ENCODE data around the gene CDKN1A.

The CDKN1A gene

DNA sequence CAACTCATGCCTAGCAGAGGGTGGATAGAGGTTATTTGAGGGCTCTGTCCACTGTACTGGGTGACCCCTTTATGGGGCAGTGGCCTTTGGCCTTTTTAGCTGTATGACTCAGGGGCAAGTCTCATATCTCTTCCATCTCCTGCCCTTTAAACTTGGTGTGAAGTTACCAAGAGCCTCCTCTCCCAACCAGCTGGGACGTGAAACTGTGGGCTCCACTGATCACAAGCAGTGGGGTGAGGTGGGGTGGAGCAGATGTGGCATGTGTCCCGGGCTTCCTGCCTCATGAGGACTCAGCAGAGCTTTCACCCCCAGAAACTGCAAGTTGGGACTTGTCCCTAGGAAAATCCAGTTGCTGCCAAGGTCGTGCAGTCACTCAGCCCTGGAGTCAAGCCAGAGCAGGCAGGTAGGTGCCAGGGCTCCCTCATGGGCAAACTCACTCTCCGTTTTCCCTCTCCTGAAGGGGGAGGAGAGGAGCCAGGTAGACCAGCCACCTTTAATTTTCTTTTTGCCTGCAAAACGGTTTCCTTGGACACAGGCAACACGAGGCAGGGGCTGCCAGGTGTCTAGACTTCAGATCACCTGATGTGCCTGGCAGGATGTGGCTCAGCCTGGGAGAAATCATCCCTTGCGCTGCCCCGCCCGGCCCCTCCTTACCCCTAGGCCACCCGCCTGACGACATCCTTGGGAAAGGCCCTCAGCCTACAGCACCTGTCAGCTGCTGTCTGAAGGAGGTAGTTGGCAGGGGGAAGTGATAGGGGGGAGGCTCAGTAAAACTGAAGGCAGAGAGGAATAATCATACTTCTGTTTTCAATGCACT lies 4.0 kb downstream of the CDKN1A start:
- TF ChIP-seq, protein P1, sequence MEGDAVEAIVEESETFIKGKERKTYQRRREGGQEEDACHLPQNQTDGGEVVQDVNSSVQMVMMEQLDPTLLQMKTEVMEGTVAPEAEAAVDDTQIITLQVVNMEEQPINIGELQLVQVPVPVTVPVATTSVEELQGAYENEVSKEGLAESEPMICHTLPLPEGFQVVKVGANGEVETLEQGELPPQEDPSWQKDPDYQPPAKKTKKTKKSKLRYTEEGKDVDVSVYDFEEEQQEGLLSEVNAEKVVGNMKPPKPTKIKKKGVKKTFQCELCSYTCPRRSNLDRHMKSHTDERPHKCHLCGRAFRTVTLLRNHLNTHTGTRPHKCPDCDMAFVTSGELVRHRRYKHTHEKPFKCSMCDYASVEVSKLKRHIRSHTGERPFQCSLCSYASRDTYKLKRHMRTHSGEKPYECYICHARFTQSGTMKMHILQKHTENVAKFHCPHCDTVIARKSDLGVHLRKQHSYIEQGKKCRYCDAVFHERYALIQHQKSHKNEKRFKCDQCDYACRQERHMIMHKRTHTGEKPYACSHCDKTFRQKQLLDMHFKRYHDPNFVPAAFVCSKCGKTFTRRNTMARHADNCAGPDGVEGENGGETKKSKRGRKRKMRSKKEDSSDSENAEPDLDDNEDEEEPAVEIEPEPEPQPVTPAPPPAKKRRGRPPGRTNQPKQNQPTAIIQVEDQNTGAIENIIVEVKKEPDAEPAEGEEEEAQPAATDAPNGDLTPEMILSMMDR (IDR thresholded peaks at IDR 0.05; ENCODE audit: low read depth, low read length, missing control alignments) = no peak
- H3K4me3 ChIP-seq (ENCODE audit: low read depth, low read length) = peak overlapping the region; percentile 98
- in situ Hi-C loops (cut with HindIII; ENCODE audit: low sequenced_read_pairs) = loop anchor here (5.0 kb wide), 1 partner anchor 55 kb away; no protein-coding TSS in a partner anchor
- no peak for DNase-seq (ENCODE audit: low read depth)

DNA sequence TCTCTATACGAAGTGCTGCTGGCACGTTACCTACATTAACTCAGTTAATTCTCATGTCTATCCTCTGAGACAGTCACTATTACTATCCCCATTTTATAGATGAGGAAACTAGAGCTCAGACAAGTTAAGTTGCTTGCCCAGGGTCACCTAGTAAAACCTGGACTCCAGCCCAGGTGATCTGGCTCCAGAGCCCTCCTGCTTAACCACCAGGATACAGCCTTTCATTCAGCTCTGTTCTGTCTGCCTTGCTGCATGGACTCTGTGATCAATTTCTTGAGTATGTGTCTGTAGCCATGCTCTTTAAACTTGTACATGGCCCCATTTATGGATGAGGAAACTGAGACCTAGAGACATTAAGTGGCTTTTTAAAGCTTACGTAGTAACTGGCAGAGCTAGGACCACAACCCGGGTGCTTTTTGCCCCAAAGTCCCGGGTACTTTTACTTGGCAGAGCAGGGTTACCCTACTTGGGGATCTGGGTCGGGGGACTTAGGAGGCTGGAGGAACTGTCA lies 4.7 kb downstream of the CDKN1A start:
- in situ Hi-C loops (cut with HindIII; ENCODE audit: low sequenced_read_pairs) = loop anchor here (5.0 kb wide), 1 partner anchor 54 kb away; no protein-coding TSS in a partner anchor
- DNase-seq (ENCODE audit: low read depth) = no peak
- peak overlapping the region; percentile 98 for H3K4me3 ChIP-seq (ENCODE audit: low read depth, low read length)
- TF ChIP-seq, protein P1 (IDR thresholded peaks at IDR 0.05; ENCODE audit: low read depth, low read length, missing control alignments) = no peak

DNA sequence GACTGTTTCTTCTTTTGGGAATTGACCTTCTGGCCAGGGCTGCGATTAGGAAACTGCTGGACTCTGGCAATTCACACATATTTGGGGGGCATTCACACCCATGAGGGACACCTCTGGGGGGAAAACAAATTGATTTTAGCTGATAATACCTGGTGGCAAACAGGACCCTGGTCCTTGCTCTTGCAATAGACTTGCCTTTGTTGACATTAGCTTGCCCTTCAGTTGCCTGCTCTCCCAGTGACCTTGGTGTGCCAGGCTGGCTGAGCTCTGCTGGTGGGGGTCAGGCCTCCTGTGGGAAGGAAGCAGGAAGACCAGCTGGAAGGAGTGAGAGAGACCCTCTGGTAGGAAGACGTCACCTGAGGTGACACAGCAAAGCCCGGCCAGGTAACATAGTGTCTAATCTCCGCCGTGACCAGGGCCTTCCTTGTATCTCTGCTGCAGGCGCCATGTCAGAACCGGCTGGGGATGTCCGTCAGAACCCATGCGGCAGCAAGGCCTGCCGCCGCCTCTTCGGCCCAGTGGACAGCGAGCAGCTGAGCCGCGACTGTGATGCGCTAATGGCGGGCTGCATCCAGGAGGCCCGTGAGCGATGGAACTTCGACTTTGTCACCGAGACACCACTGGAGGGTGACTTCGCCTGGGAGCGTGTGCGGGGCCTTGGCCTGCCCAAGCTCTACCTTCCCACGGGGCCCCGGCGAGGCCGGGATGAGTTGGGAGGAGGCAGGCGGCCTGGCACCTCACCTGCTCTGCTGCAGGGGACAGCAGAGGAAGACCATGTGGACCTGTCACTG lies 5.3 kb downstream of the CDKN1A start:
- TF ChIP-seq, protein P1 (IDR thresholded peaks at IDR 0.05; ENCODE audit: low read depth, low read length, missing control alignments) = no peak
- H3K4me3 ChIP-seq (ENCODE audit: low read depth, low read length) = no peak overlapping the region
- no peak for DNase-seq (ENCODE audit: low read depth)
- in situ Hi-C loops (cut with HindIII; ENCODE audit: low sequenced_read_pairs) = loop anchor here (5.0 kb wide), 1 partner anchor 53 kb away; no protein-coding TSS in a partner anchor

DNA sequence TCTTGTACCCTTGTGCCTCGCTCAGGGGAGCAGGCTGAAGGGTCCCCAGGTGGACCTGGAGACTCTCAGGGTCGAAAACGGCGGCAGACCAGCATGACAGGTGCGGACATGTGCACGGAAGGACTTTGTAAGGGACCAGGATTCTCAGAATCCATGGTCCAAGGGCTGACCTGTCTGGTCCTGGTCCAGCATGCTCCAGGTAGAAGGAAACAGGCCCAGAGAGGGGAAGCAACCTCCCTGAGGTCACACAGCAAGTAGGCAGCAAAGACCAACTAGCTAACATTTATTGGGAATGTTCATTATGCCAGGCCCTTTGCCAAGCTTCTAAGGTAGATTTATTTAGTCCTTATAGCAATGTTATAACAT lies 5.9 kb downstream of the CDKN1A start:
- TF ChIP-seq, protein P1 (IDR thresholded peaks at IDR 0.05; ENCODE audit: low read depth, low read length, missing control alignments) = no peak
- no peak overlapping the region for H3K4me3 ChIP-seq (ENCODE audit: low read depth, low read length)
- in situ Hi-C loops (cut with HindIII; ENCODE audit: low sequenced_read_pairs) = loop anchor here (5.0 kb wide), 1 partner anchor 53 kb away; no protein-coding TSS in a partner anchor

DNA sequence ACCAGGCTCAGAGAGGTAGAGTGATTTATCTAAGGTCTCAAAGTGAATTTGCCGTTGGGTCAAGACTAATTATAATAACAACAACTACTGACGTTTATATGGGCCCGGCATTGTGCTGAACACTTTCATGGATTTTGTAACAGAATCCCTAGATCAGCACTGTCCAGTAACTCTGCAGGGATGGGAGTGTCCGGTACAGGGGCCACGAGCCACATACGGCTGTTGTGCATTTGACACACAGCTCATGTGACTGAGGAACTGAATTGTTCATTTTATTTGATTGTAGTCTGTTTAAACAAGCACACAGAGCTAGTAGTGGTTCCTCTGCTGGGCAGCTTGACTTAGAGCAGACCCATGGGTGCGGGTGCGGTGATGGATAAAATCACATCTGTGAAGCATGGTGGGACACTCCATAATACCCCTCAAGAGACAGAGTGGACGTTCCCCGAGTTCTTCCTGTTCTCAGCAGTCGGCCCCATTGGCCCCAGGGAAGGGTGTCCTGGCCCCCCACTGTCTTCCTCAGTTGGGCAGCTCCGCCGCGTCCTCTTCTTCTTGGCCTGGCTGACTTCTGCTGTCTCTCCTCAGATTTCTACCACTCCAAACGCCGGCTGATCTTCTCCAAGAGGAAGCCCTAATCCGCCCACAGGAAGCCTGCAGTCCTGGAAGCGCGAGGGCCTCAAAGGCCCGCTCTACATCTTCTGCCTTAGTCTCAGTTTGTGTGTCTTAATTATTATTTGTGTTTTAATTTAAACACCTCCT lies 6.8 kb downstream of the CDKN1A start:
- TF ChIP-seq, protein P1 (IDR thresholded peaks at IDR 0.05; ENCODE audit: low read depth, low read length, missing control alignments) = no peak
- no peak for DNase-seq (ENCODE audit: low read depth)
- in situ Hi-C loops (cut with HindIII; ENCODE audit: low sequenced_read_pairs) = no loop called here
- H3K4me3 ChIP-seq (ENCODE audit: low read depth, low read length) = no peak overlapping the region

More for the DNA sequence above, 5.9 kb downstream of the CDKN1A start:
- DNase-seq (ENCODE audit: low read depth) = no peak

Measured in astrocyte of the cerebellum (primary cell).